HEK293 (cell line): ENCODE results near the gene SYNE1.

Experiments used
- BCL11B ChIP-seq: fragments of 450-650 bp; formaldehyde crosslinking; IDR thresholded peaks from 2 replicates; pipeline ENCODE4 v1.5.1; 2016; ENCODE audit warnings: low read depth, missing biosample characterization, missing genetic modification characterization
- BCL6B ChIP-seq: fragments of 450-650 bp; formaldehyde crosslinking; IDR thresholded peaks from 2 replicates; pipeline ENCODE4 v1.5.1; 2017; ENCODE audit warnings: missing biosample characterization, missing genetic modification characterization
- FEZF1 ChIP-seq: fragments of 450-650 bp; formaldehyde crosslinking; IDR thresholded peaks from 2 replicates; pipeline ENCODE4 v1.5.1; 2016; ENCODE audit warnings: missing biosample characterization, missing genetic modification characterization
- PATZ1 ChIP-seq: fragments of 450-650 bp; formaldehyde crosslinking; IDR thresholded peaks from 2 replicates; pipeline ENCODE4 v1.5.1; 2016; ENCODE audit warnings: missing biosample characterization, missing genetic modification characterization
- SP2 ChIP-seq: fragments of 450-650 bp; formaldehyde crosslinking; IDR thresholded peaks from 2 replicates; pipeline ENCODE4 v1.5.1; 2016; ENCODE audit warnings: missing biosample characterization, missing genetic modification characterization
- SP3 ChIP-seq: fragments of 450-650 bp; formaldehyde crosslinking; IDR thresholded peaks from 2 replicates; pipeline ENCODE4 v1.5.1; 2016; ENCODE audit warnings: missing biosample characterization, missing genetic modification characterization
- ZIC2 ChIP-seq: fragments of 450-650 bp; formaldehyde crosslinking; IDR thresholded peaks from 2 replicates; pipeline ENCODE4 v1.5.1; 2016; ENCODE audit warnings: missing biosample characterization, missing genetic modification characterization
- ZNF138 ChIP-seq: fragments of 450-650 bp; formaldehyde crosslinking; IDR thresholded peaks from 2 replicates; pipeline ENCODE4 v1.5.1; 2016; ENCODE audit warnings: missing biosample characterization, missing genetic modification characterization, borderline replicate concordance
- ZNF155 ChIP-seq: fragments of 450-650 bp; formaldehyde crosslinking; IDR thresholded peaks from 2 replicates; pipeline ENCODE4 v1.5.1; 2016; ENCODE audit warnings: missing biosample characterization, missing genetic modification characterization
- ZNF184 ChIP-seq: fragments of 450-650 bp; IDR thresholded peaks from 2 replicates; pipeline ENCODE4 v1.5.1; 2018; ENCODE audit warnings: missing biosample characterization, mild to moderate bottlenecking, missing genetic modification characterization
- ZNF223 ChIP-seq: fragments of 450-650 bp; formaldehyde crosslinking; IDR thresholded peaks from 2 replicates; pipeline ENCODE4 v1.5.1; 2016; ENCODE audit warnings: missing biosample characterization, missing genetic modification characterization
- ZNF341 ChIP-seq: fragments of 450-650 bp; formaldehyde crosslinking; IDR thresholded peaks from 2 replicates; pipeline ENCODE4; 2016; ENCODE audit warnings: low read depth, missing biosample characterization, missing genetic modification characterization
- ZNF391 ChIP-seq: fragments of 450-650 bp; formaldehyde crosslinking; IDR thresholded peaks from 2 replicates; pipeline ENCODE4 v1.5.1; 2016; ENCODE audit warnings: low read depth, missing biosample characterization, missing genetic modification characterization, borderline replicate concordance
- ZNF398 ChIP-seq: fragments of 450-650 bp; formaldehyde crosslinking; IDR thresholded peaks from 2 replicates; pipeline ENCODE4 v1.5.1; 2017; ENCODE audit warnings: missing biosample characterization, missing genetic modification characterization
- ZNF449 ChIP-seq: fragments of 450-650 bp; formaldehyde crosslinking; IDR thresholded peaks from 2 replicates; pipeline ENCODE4 v1.5.1; 2017; ENCODE audit warnings: missing biosample characterization, mild to moderate bottlenecking, missing genetic modification characterization, moderate library complexity
- ZNF530 ChIP-seq: fragments of 450-650 bp; formaldehyde crosslinking; IDR thresholded peaks from 2 replicates; pipeline ENCODE4 v1.5.1; 2016; ENCODE audit warnings: low read depth, missing biosample characterization, missing genetic modification characterization
- ZNF623 ChIP-seq: fragments of 450-650 bp; formaldehyde crosslinking; IDR thresholded peaks from 2 replicates; pipeline ENCODE4 v1.5.1; 2016; ENCODE audit warnings: missing biosample characterization, missing genetic modification characterization
- ZNF629 ChIP-seq: fragments of 450-650 bp; formaldehyde crosslinking; IDR thresholded peaks from 2 replicates; pipeline ENCODE4 v1.5.1; 2017; ENCODE audit warnings: missing biosample characterization, missing genetic modification characterization
- ZNF830 ChIP-seq: fragments of 450-650 bp; IDR thresholded peaks from 2 replicates; pipeline ENCODE4 v1.5.0; 2018; ENCODE audit warnings: missing biosample characterization, missing genetic modification characterization, low read depth, mild to moderate bottlenecking, moderate library complexity
- ZSCAN30 ChIP-seq: fragments of 450-650 bp; IDR thresholded peaks from 2 replicates; pipeline ENCODE4 v1.5.1; 2018; ENCODE audit warnings: missing biosample characterization, mild to moderate bottlenecking, missing genetic modification characterization, moderate library complexity
- TF ChIP-seq, protein P1 (sequence below): fragments of 450-650 bp; formaldehyde crosslinking; IDR thresholded peaks from 2 replicates; pipeline ENCODE4; 2016; ENCODE audit warnings: missing biosample characterization, missing genetic modification characterization
- TF ChIP-seq, protein P2 (sequence below): fragments of 450-650 bp; formaldehyde crosslinking; IDR thresholded peaks from 2 replicates; pipeline ENCODE4 v1.5.1; 2017; ENCODE audit warnings: missing biosample characterization, missing genetic modification characterization
- TF ChIP-seq, protein P3 (sequence below): fragments of 450-650 bp; formaldehyde crosslinking; IDR thresholded peaks from 2 replicates; pipeline ENCODE4 v1.5.1; 2016; ENCODE audit warnings: missing biosample characterization, missing genetic modification characterization
- TF ChIP-seq, protein P4 (sequence below): fragments of 450-650 bp; formaldehyde crosslinking; IDR thresholded peaks from 2 replicates; pipeline ENCODE4 v1.5.1; 2016; ENCODE audit warnings: missing biosample characterization, missing genetic modification characterization

SYNE1 gene

GRCh38 chr6:152636609-152637295 is 410 bp downstream of the SYNE1 start (continued):
- TF ChIP-seq ZNF341 (peak; percentile 99), PATZ1 (tag by site-specific recombination) (peak; percentile 49; the same call in 1 of the 2 replicates), ZNF138 (tag by site-specific recombination) (no peak), ZNF223 (tag by site-specific recombination) (no peak), BCL11B (no peak), ZNF629 (tag by site-specific recombination) (no peak), SP3 (tag by site-specific recombination) (peak; percentile 61), ZNF184 (no peak), ZNF155 (tag by site-specific recombination) (no peak), ZSCAN30 (tag by site-specific recombination) (no peak), SP2 (tag by site-specific recombination) (peak; percentile 59), ZNF830 (tag by site-specific recombination) (no peak), ZIC2 (tag by site-specific recombination) (peak; percentile 55; the same call in 1 of the 2 replicates), BCL6B (tag by site-specific recombination) (no peak), ZNF398 (peak; percentile 39; the same call in 1 of the 2 replicates), ZNF623 (no peak), FEZF1 (tag by site-specific recombination) (no peak), ZNF449 (tag by site-specific recombination) (peak; percentile 38; the same call in 1 of the 2 replicates), ZNF391 (tag by site-specific recombination) (no peak), ZNF530 (tag by site-specific recombination) (no peak)
- TF ChIP-seq, protein P1, sequence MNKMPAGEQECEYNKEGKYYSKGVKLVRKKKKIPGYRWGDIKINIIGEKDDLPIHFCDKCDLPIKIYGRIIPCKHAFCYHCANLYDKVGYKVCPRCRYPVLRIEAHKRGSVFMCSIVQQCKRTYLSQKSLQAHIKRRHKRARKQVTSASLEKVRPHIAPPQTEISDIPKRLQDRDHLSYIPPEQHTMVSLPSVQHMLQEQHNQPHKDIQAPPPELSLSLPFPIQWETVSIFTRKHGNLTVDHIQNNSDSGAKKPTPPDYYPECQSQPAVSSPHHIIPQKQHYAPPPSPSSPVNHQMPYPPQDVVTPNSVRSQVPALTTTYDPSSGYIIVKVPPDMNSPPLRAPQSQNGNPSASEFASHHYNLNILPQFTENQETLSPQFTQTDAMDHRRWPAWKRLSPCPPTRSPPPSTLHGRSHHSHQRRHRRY (tag by site-specific recombination) = no peak
- TF ChIP-seq, protein P2, sequence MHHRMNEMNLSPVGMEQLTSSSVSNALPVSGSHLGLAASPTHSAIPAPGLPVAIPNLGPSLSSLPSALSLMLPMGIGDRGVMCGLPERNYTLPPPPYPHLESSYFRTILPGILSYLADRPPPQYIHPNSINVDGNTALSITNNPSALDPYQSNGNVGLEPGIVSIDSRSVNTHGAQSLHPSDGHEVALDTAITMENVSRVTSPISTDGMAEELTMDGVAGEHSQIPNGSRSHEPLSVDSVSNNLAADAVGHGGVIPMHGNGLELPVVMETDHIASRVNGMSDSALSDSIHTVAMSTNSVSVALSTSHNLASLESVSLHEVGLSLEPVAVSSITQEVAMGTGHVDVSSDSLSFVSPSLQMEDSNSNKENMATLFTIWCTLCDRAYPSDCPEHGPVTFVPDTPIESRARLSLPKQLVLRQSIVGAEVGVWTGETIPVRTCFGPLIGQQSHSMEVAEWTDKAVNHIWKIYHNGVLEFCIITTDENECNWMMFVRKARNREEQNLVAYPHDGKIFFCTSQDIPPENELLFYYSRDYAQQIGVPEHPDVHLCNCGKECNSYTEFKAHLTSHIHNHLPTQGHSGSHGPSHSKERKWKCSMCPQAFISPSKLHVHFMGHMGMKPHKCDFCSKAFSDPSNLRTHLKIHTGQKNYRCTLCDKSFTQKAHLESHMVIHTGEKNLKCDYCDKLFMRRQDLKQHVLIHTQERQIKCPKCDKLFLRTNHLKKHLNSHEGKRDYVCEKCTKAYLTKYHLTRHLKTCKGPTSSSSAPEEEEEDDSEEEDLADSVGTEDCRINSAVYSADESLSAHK (tag by site-specific recombination) = no peak
- TF ChIP-seq, protein P3, sequence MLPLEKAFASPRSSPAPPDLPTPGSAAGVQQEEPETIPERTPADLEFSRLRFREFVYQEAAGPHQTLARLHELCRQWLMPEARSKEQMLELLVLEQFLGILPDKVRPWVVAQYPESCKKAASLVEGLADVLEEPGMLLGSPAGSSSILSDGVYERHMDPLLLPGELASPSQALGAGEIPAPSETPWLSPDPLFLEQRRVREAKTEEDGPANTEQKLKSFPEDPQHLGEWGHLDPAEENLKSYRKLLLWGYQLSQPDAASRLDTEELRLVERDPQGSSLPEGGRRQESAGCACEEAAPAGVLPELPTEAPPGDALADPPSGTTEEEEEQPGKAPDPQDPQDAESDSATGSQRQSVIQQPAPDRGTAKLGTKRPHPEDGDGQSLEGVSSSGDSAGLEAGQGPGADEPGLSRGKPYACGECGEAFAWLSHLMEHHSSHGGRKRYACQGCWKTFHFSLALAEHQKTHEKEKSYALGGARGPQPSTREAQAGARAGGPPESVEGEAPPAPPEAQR (tag by site-specific recombination) = no peak
- TF ChIP-seq, protein P4, sequence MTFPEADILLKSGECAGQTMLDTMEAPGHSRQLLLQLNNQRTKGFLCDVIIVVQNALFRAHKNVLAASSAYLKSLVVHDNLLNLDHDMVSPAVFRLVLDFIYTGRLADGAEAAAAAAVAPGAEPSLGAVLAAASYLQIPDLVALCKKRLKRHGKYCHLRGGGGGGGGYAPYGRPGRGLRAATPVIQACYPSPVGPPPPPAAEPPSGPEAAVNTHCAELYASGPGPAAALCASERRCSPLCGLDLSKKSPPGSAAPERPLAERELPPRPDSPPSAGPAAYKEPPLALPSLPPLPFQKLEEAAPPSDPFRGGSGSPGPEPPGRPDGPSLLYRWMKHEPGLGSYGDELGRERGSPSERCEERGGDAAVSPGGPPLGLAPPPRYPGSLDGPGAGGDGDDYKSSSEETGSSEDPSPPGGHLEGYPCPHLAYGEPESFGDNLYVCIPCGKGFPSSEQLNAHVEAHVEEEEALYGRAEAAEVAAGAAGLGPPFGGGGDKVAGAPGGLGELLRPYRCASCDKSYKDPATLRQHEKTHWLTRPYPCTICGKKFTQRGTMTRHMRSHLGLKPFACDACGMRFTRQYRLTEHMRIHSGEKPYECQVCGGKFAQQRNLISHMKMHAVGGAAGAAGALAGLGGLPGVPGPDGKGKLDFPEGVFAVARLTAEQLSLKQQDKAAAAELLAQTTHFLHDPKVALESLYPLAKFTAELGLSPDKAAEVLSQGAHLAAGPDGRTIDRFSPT = no peak
